Measurements from ENCODE around the gene KIF11. TPM values are rescaled to one million over a fixed set of nuclear protein-coding genes. Genes with fewer than 3 reads are reported as not detected.

KIF11 gene
- total and polyA plus RNA-seq, 9 of the 15 experiments (the other 6 are each of a cell fraction or from before 2014, with no cell fraction given), result 11.3 to 54.4 (median 29.2) TPM

DNA sequence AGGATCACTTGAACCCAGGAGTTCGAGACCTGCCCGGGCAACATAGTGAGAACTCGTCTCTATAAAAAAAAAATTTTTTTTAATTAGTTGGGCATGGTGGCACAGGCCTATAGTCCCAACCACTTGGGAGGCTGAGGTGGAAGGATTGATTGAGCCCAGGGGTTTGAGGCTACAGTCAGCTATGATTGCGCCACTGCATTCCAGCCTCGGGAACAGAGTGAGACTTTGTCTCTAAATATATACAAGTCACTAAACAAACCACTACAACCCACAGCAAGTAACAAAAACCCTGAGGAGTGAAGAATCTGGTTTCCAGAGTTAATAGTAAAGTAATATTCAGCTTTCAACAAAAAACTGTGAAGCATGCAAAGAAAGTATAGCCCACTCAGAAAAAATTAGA lies 64.1 kb downstream of the KIF11 start:
- Histone ChIP-seq H3K27me3 (ENCODE audit: control insufficient read depth in 2 of 2, insufficient read depth in 2 of 2, low read length in 2 of 2) (no peaks in the 10 kb centered on the region), H3K4me1 (replicated peaks in 1 of 2; ENCODE audit: control insufficient read depth in 2 of 2, insufficient read depth in 2 of 2, low read length in 2 of 2) (no peaks in the 10 kb centered on the region), H3K4me2 (ENCODE audit: insufficient read depth, low read length) (no peak overlapping the region), H3K9me1 (ENCODE audit: control insufficient read depth, insufficient read depth, low read length) (no peaks in the 10 kb centered on the region), H3K79me2 (ENCODE audit: control insufficient read depth, insufficient read depth, low read length) (no peaks in the 10 kb centered on the region), H3K4me3 (no peak overlapping the region), H3K27ac (ENCODE audit: extremely low read depth, low read depth, low read length) (no peak overlapping the region), H3K9me3 (replicated peaks; ENCODE audit: control insufficient read depth, insufficient read depth, low read depth, low read length) (no peaks in the 10 kb centered on the region), H3K36me3 (ENCODE audit: control insufficient read depth, insufficient read depth, low read length) (peaks cover 35% of the 10 kb centered on the region), H2AFZ (ENCODE audit: low read depth, low read length) (no peak overlapping the region), H4K20me1 (replicated peaks; ENCODE audit: control insufficient read depth, insufficient read depth, low read length) (no peaks in the 10 kb centered on the region), H3K9ac (ENCODE audit: insufficient read depth in 1 of 2, low read depth in 2 of 2, low read length in 2 of 2) (no peak overlapping the region)
- no peak for DNase-seq (ENCODE audit: extremely low read depth in 1 of 4, low spot score in 3 of 4)
- POLR2A ChIA-PET, result interaction anchor here (0.6 to 0.7 kb wide), 2 partner anchors 10 to 210 kb away, joined by 3 to 4 read pairs; no protein-coding TSS in a partner anchor
- no peak for FAIRE-seq
- TF ChIP-seq ZFP36 (IDR thresholded peaks at IDR 0.05; ENCODE audit: low read depth, low read length, partially characterized antibody), result no peak
- no peak for TF ChIP-seq ZNF717 (CRISPR knock-in tag; IDR thresholded peaks at IDR 0.05)
- peak; percentile 43; the same call in 2 of the 3 replicates for ATAC-seq
- CTCF ChIA-PET (ENCODE audit: low intra/inter-chr PET ratio), result no interaction called here
- in situ Hi-C loops (cut with MboI) (no loop called here), intact Hi-C loops (cut with micrococcal nuclease) (no loop called here)
- WGBS (ENCODE audit: insufficient coverage, low coverage, missing lambda C conversion rate), result 85% methylated on average over 5 of the region's 5 CpGs
- no TSS peak for BruUV-seq (replicated peaks)

DNA sequence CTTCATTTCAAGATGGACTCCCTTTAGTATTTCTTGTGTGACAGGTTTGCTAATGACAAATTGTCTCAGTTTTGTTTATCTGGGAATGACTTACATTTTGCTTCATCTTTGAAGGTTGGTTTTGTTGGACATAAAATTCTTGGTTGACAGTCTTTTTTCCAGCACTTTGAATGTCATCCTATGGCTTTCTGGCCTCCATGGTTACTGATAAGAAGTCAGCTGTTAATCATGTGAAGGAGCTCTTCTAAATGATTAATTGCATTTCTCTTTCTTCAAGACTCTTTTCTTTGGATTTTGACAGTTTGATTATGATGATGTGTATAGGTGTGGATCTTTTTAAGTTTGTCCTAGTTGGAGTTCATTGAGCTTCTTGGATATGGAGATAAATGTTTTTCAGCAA lies 69.9 kb downstream of the KIF11 start:
- FAIRE-seq, result no peak
- Histone ChIP-seq H3K4me3 (no peak overlapping the region), H3K36me3 (ENCODE audit: control insufficient read depth, insufficient read depth, low read length) (no peaks in the 10 kb centered on the region), H3K9ac (ENCODE audit: insufficient read depth in 1 of 2, low read depth in 2 of 2, low read length in 2 of 2) (no peak overlapping the region), H3K9me1 (ENCODE audit: control insufficient read depth, insufficient read depth, low read length) (no peaks in the 10 kb centered on the region), H3K79me2 (ENCODE audit: control insufficient read depth, insufficient read depth, low read length) (no peaks in the 10 kb centered on the region), H3K4me2 (ENCODE audit: insufficient read depth, low read length) (no peak overlapping the region), H3K27ac (ENCODE audit: extremely low read depth, low read depth, low read length) (no peak overlapping the region), H4K20me1 (replicated peaks; ENCODE audit: control insufficient read depth, insufficient read depth, low read length) (no peaks in the 10 kb centered on the region), H3K4me1 (replicated peaks in 1 of 2; ENCODE audit: control insufficient read depth in 2 of 2, insufficient read depth in 2 of 2, low read length in 2 of 2) (no peaks in the 10 kb centered on the region), H2AFZ (ENCODE audit: low read depth, low read length) (no peak overlapping the region), H3K27me3 (ENCODE audit: control insufficient read depth in 2 of 2, insufficient read depth in 2 of 2, low read length in 2 of 2) (no peaks in the 10 kb centered on the region), H3K9me3 (replicated peaks; ENCODE audit: control insufficient read depth, insufficient read depth, low read depth, low read length) (no peaks in the 10 kb centered on the region)
- in situ Hi-C loops (cut with MboI), result no loop called here
- intact Hi-C loops (cut with micrococcal nuclease), result no loop called here
- ATAC-seq, result no peak
- ChIA-PET POLR2A (no interaction called here), CTCF (ENCODE audit: low intra/inter-chr PET ratio) (no interaction called here)
- peak in 3 of 4 experiments; percentile 14 to 25 (median 16) for DNase-seq (ENCODE audit: extremely low read depth in 1 of 4, low spot score in 3 of 4)
- BruUV-seq (replicated peaks), result no TSS peak
- no peak for TF ChIP-seq NR1H2 (CRISPR knock-in tag; IDR thresholded peaks at IDR 0.05)
- peak; percentile 19 for TF ChIP-seq TAF9B (IDR thresholded peaks at IDR 0.05; ENCODE audit: partially characterized antibody)
- no peak for TF ChIP-seq SMARCB1 (IDR thresholded peaks at IDR 0.05; ENCODE audit: insufficient read length, low read depth)
- 0 out of 2 replicates have a peak, but pooled peaks have one; percentile 16 for TF ChIP-seq EHMT2 (IDR thresholded peaks at IDR 0.05)
- TF ChIP-seq LEF1 (IDR thresholded peaks at IDR 0.05), result no peak
- peak; percentile 14; the same call in 1 of the 2 replicates for TF ChIP-seq STAT5A (IDR thresholded peaks at IDR 0.05; ENCODE audit: borderline replicate concordance, low read length)
- peak; percentile 64; the same call in 1 of the 2 replicates for TF ChIP-seq XRCC3 (IDR thresholded peaks at IDR 0.05)
- TF ChIP-seq RAD51 (IDR thresholded peaks at IDR 0.05; ENCODE audit: borderline replicate concordance, low read depth), result peak; percentile 38; the same call in 1 of the 2 replicates
- TF ChIP-seq NELFE (IDR thresholded peaks at IDR 0.05; ENCODE audit: insufficient read depth, insufficient read length), result no peak
- TF ChIP-seq, protein P1, sequence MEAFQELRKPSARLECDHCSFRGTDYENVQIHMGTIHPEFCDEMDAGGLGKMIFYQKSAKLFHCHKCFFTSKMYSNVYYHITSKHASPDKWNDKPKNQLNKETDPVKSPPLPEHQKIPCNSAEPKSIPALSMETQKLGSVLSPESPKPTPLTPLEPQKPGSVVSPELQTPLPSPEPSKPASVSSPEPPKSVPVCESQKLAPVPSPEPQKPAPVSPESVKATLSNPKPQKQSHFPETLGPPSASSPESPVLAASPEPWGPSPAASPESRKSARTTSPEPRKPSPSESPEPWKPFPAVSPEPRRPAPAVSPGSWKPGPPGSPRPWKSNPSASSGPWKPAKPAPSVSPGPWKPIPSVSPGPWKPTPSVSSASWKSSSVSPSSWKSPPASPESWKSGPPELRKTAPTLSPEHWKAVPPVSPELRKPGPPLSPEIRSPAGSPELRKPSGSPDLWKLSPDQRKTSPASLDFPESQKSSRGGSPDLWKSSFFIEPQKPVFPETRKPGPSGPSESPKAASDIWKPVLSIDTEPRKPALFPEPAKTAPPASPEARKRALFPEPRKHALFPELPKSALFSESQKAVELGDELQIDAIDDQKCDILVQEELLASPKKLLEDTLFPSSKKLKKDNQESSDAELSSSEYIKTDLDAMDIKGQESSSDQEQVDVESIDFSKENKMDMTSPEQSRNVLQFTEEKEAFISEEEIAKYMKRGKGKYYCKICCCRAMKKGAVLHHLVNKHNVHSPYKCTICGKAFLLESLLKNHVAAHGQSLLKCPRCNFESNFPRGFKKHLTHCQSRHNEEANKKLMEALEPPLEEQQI (IDR thresholded peaks at IDR 0.05), result peak; percentile 20; the same call in 1 of the 2 replicates
- TF ChIP-seq, protein P2, sequence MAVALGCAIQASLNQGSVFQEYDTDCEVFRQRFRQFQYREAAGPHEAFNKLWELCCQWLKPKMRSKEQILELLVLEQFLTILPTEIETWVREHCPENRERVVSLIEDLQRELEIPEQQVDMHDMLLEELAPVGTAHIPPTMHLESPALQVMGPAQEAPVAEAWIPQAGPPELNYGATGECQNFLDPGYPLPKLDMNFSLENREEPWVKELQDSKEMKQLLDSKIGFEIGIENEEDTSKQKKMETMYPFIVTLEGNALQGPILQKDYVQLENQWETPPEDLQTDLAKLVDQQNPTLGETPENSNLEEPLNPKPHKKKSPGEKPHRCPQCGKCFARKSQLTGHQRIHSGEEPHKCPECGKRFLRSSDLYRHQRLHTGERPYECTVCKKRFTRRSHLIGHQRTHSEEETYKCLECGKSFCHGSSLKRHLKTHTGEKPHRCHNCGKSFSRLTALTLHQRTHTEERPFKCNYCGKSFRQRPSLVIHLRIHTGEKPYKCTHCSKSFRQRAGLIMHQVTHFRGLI (CRISPR knock-in tag; IDR thresholded peaks at IDR 0.05), result no peak

All from K562 (cell line).